Measurements from ENCODE around the gene CYP19A1. TPM values are rescaled to one million over a fixed set of nuclear protein-coding genes. Genes with fewer than 3 reads are reported as not detected.
A peak's percentile ranks its signal among the peaks of the same experiment; 100 is the strongest.

Gene CYP19A1
- total RNA-seq, 1 experiment from 2014 or later = not detected

DNA sequence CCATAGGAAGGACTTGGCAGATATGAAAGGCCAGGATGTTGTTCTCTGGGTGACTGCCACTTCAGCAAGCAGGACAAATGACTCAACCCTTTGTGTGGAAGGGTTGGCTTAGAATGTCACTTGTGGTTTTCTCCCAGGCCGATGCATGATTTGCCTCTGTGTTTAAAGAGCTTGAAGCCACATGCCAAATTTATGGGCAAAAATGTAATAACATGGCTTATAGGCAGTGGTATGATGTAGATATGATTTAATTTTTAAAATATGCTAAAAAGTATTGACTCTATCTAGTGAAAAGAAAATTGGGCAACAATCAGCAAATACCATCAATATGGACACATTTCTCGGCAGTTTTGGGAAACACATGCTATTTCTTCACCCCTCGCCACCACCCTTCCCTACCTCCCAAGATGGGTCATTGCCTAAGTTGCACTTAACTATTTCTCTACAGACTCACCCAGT, 114.6 kb downstream of the CYP19A1 start:
- BruUV-seq (replicated peaks) = no TSS peak
- H3K4me1 ChIP-seq (ENCODE audit: control insufficient read depth in 1 of 2, insufficient read depth in 2 of 2, low read length in 2 of 2) = peaks cover 21 to 43% of the 10 kb centered on the region in 2 experiments
- H3K79me2 ChIP-seq (ENCODE audit: insufficient read depth, low read length) = no peaks in the 10 kb centered on the region
- ATAC-seq = peak; percentile 80
- H3K36me3 ChIP-seq (ENCODE audit: control insufficient read depth in 1 of 2, insufficient read depth in 2 of 2, low read length in 2 of 2) = no peaks in the 10 kb centered on the region
- TF ChIP-seq POLR2AphosphoS5 (IDR thresholded peaks at IDR 0.05; ENCODE audit: low read depth, low read length) (no peak), CBX3 (IDR thresholded peaks at IDR 0.05; ENCODE audit: low read depth) (0 out of 2 replicates have a peak, but pooled peaks have one; percentile 40), ELF1 (IDR thresholded peaks at IDR 0.05; ENCODE audit: borderline replicate concordance, low read depth) (no peak), JUND (IDR thresholded peaks at IDR 0.05) (0 out of 2 replicates have a peak, but pooled peaks have one; percentile 41), SP1 (IDR thresholded peaks at IDR 0.05; ENCODE audit: low read depth) (peak; percentile 50; the same call in 1 of the 2 replicates), EZH2phosphoT487 (IDR thresholded peaks at IDR 0.05; ENCODE audit: borderline replicate concordance) (no peak), FOSL1 (IDR thresholded peaks at IDR 0.05; ENCODE audit: low read depth) (peak; percentile 40; the same call in 1 of the 2 replicates), RAD21 (IDR thresholded peaks at IDR 0.05; ENCODE audit: low read depth) (no peak), POLR2A (IDR thresholded peaks at IDR 0.05; ENCODE audit: borderline replicate concordance, extremely low read depth, insufficient read depth, insufficient read length) (no peak), EZH2 (IDR thresholded peaks at IDR 0.05) (no peak), SIN3A (IDR thresholded peaks at IDR 0.05; ENCODE audit: low read depth) (no peak), TCF7L2 (IDR thresholded peaks at IDR 0.05; ENCODE audit: borderline replicate concordance, extremely low read depth, insufficient read depth, insufficient read length) (no peak), SRF (IDR thresholded peaks at IDR 0.05; ENCODE audit: low read depth) (no peak), EGR1 (IDR thresholded peaks at IDR 0.05; ENCODE audit: low read depth) (no peak)
- TF ChIP-seq, protein P1, sequence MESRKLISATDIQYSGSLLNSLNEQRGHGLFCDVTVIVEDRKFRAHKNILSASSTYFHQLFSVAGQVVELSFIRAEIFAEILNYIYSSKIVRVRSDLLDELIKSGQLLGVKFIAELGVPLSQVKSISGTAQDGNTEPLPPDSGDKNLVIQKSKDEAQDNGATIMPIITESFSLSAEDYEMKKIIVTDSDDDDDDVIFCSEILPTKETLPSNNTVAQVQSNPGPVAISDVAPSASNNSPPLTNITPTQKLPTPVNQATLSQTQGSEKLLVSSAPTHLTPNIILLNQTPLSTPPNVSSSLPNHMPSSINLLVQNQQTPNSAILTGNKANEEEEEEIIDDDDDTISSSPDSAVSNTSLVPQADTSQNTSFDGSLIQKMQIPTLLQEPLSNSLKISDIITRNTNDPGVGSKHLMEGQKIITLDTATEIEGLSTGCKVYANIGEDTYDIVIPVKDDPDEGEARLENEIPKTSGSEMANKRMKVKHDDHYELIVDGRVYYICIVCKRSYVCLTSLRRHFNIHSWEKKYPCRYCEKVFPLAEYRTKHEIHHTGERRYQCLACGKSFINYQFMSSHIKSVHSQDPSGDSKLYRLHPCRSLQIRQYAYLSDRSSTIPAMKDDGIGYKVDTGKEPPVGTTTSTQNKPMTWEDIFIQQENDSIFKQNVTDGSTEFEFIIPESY (IDR thresholded peaks at IDR 0.05; ENCODE audit: extremely low read depth, insufficient replicate concordance, low read length) = no peak
- TF ChIP-seq, protein P2, sequence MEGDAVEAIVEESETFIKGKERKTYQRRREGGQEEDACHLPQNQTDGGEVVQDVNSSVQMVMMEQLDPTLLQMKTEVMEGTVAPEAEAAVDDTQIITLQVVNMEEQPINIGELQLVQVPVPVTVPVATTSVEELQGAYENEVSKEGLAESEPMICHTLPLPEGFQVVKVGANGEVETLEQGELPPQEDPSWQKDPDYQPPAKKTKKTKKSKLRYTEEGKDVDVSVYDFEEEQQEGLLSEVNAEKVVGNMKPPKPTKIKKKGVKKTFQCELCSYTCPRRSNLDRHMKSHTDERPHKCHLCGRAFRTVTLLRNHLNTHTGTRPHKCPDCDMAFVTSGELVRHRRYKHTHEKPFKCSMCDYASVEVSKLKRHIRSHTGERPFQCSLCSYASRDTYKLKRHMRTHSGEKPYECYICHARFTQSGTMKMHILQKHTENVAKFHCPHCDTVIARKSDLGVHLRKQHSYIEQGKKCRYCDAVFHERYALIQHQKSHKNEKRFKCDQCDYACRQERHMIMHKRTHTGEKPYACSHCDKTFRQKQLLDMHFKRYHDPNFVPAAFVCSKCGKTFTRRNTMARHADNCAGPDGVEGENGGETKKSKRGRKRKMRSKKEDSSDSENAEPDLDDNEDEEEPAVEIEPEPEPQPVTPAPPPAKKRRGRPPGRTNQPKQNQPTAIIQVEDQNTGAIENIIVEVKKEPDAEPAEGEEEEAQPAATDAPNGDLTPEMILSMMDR (IDR thresholded peaks at IDR 0.05 in 2 of 3, conservative IDR thresholded peaks at IDR 0.05 in 1 of 3; ENCODE audit: borderline replicate concordance in 1 of 3, insufficient read depth in 1 of 3, low read depth in 2 of 3, low read length in 2 of 3) = no peak
- TF ChIP-seq, protein P3, sequence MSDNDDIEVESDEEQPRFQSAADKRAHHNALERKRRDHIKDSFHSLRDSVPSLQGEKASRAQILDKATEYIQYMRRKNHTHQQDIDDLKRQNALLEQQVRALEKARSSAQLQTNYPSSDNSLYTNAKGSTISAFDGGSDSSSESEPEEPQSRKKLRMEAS (IDR thresholded peaks at IDR 0.05) = peak; percentile 53; the same call in 1 of the 2 replicates
- no peak overlapping the region for H2AFZ ChIP-seq (ENCODE audit: low read depth, low read length, poor library complexity, severe bottlenecking)
- H3K4me3 ChIP-seq (replicated peaks in 1 of 2; ENCODE audit: low read depth in 1 of 2, low read length in 2 of 2) = no peak overlapping the region
- CTCF ChIA-PET = interaction anchor here (1.4 kb wide), 1 partner anchor 31 kb away, joined by 6 read pairs; no protein-coding TSS in a partner anchor
- no peaks in the 10 kb centered on the region for H3K27me3 ChIP-seq (ENCODE audit: insufficient read depth, low read length)
- H3K4me2 ChIP-seq (ENCODE audit: low read length) = peak overlapping the region; percentile 61
- H3K9me2 ChIP-seq (ENCODE audit: insufficient read depth) = no peaks in the 10 kb centered on the region
- H3K9me3 ChIP-seq (ENCODE audit: control insufficient read depth in 1 of 2, insufficient read depth in 1 of 2, low read depth in 1 of 2, low read length in 2 of 2) = no peaks in the 10 kb centered on the region
- intact Hi-C loops (cut with micrococcal nuclease) = no loop called here
- peak; percentile 65 for DNase-seq (ENCODE audit: low read depth, low spot score)
- no peak overlapping the region for H3K27ac ChIP-seq (ENCODE audit: low read depth, low read length)
- no peak overlapping the region for H3K9ac ChIP-seq (ENCODE audit: low read length)
- RAD21 ChIA-PET (ENCODE audit: low non-redundant PET in 1 of 2, low total read pairs in 2 of 2, uncharacterized antibody in 2 of 2, unreplicated experiment in 2 of 2) = no interaction called here
- POLR2A ChIA-PET = no interaction called here
- no peaks in the 10 kb centered on the region for H4K20me1 ChIP-seq (ENCODE audit: insufficient read depth)
